Thyroid gland (tissue), 4 donors: ENCODE results near the gene CYP2J2.

Experiments
- POLR2A ChIP-seq, 2 donors: fragments of 450-650 bp; IDR thresholded peaks; one replicate each; pipeline ENCODE4 v1.6.1; 2017; ENCODE audit warnings: antibody characterized with exemption in 2 of 2, mild to moderate bottlenecking in 2 of 2, moderate library complexity in 1 of 2
- TF ChIP-seq, protein P1 (sequence below), 6 experiments: fragments of 200-600 bp in 3 of 6; fragments of 450-650 bp in 3 of 6; sonication (generic) in 3 of 6; IDR thresholded peaks; one replicate each; pipeline ENCODE4 v1.5.1; 2016 to 2019; ENCODE audit warnings: antibody characterized with exemption in 6 of 6, mild to moderate bottlenecking in 2 of 6, inconsistent platforms in 1 of 6, moderate library complexity in 1 of 6

DNA sequence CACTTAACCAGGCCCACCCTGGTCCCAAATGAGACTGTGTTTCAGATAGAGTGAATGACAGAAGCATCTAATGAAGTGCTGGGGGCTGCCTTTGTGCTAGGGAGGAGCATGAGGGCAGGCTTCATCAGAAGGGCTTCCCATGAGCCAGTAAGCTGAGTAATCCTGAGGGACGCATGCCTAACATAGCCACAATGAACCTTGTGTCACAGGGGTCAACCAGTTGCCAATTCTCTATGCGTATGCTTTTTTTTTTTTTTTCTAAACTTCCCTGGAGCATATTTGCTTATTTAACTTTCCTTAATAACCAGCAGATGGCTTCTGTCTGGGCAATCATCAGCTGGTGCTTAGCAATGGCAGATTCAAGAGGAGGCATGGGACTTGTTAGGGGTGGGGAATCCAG is 25.5 kb upstream of the CYP2J2 start:
- TF ChIP-seq, protein P1, sequence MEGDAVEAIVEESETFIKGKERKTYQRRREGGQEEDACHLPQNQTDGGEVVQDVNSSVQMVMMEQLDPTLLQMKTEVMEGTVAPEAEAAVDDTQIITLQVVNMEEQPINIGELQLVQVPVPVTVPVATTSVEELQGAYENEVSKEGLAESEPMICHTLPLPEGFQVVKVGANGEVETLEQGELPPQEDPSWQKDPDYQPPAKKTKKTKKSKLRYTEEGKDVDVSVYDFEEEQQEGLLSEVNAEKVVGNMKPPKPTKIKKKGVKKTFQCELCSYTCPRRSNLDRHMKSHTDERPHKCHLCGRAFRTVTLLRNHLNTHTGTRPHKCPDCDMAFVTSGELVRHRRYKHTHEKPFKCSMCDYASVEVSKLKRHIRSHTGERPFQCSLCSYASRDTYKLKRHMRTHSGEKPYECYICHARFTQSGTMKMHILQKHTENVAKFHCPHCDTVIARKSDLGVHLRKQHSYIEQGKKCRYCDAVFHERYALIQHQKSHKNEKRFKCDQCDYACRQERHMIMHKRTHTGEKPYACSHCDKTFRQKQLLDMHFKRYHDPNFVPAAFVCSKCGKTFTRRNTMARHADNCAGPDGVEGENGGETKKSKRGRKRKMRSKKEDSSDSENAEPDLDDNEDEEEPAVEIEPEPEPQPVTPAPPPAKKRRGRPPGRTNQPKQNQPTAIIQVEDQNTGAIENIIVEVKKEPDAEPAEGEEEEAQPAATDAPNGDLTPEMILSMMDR (IDR thresholded peaks at IDR 0.05), result no peak
- no peak for TF ChIP-seq POLR2A (IDR thresholded peaks at IDR 0.05)
